Mononuclear cell (primary cell): ENCODE measurements around the gene GSG1L2. TPM values are rescaled to one million over a fixed set of nuclear protein-coding genes. Genes with fewer than 3 reads are reported as not detected.
"Not testable (repeated sequence)": the region's sequence is repeated elsewhere in the genome, so short reads cannot be mapped to it uniquely, and the experiment has no call there.

ENCODE experiments used
- H3K27me3 ChIP-seq: 2 replicates; pipeline ENCODE4 v1.6.0; 2011; ENCODE audit warnings: low read length, control low read depth; ENCODE audit not compliant: insufficient read depth
- H3K4me1 ChIP-seq: 2 replicates; pipeline ENCODE4 v1.5.1; 2011; ENCODE audit warnings: mild to moderate bottlenecking, low read length, control low read depth; ENCODE audit not compliant: insufficient read depth
- H3K4me3 ChIP-seq: 2 replicates; pipeline ENCODE4 v1.5.1; 2011; ENCODE audit warnings: mild to moderate bottlenecking, low read length, moderate library complexity
- H3K9me3 ChIP-seq: 2 replicates; pipeline ENCODE4 v1.5.1; 2011; ENCODE audit warnings: low read depth, mild to moderate bottlenecking, control low read depth, low read length
- total RNA-seq: library from RNA; depleted of rRNA; stranded (reverse); fragments of >200 nt; gene quantifications from one replicate; pipeline ENCODE4 v1.2.3, GENCODE V29; 2012

GSG1L2 gene
- total RNA-seq, 1 donor, result not detected

GRCh38 chr17:9784544-9784943, 37.3 kb downstream of the GSG1L2 start:
- Histone ChIP-seq H3K4me3 (no peak overlapping the region), H3K9me3 (no peaks in the 10 kb centered on the region), H3K4me1 (no peaks in the 10 kb centered on the region), H3K27me3 (no peaks in the 10 kb centered on the region)

GRCh38 chr17:9783465-9783864, 38.4 kb downstream of the GSG1L2 start:
- H3K4me1 ChIP-seq, H3K27me3 ChIP-seq, H3K4me3 ChIP-seq, H3K9me3 ChIP-seq: not testable (repeated sequence)

GRCh38 chr17:9783050-9783449, 38.8 kb downstream of the GSG1L2 start:
- no peaks in the 10 kb centered on the region for H3K4me1 ChIP-seq
- no peak overlapping the region for H3K4me3 ChIP-seq
- H3K27me3 ChIP-seq, result no peaks in the 10 kb centered on the region
- H3K9me3 ChIP-seq, result no peaks in the 10 kb centered on the region

GRCh38 chr17:9780552-9780951, 41.3 kb downstream of the GSG1L2 start:
- Histone ChIP-seq H3K4me3 (no peak overlapping the region), H3K4me1 (no peaks in the 10 kb centered on the region), H3K9me3 (no peaks in the 10 kb centered on the region), H3K27me3 (no peaks in the 10 kb centered on the region)

- H3K4me1 ChIP-seq, result no peaks in the 10 kb centered on the region
- H3K27me3 ChIP-seq, result no peaks in the 10 kb centered on the region
- no peaks in the 10 kb centered on the region for H3K9me3 ChIP-seq
- H3K4me3 ChIP-seq, result no peak overlapping the region
Observed at GRCh38 chr17:9776911-9777310, 45.0 kb downstream of the GSG1L2 start.

GRCh38 chr17:9772658-9773057, 49.2 kb downstream of the GSG1L2 start:
- Histone ChIP-seq H3K4me3 (no peak overlapping the region), H3K4me1 (no peaks in the 10 kb centered on the region), H3K9me3 (no peaks in the 10 kb centered on the region), H3K27me3 (no peaks in the 10 kb centered on the region)

GRCh38 chr17:9771465-9771864, 50.4 kb downstream of the GSG1L2 start:
- Histone ChIP-seq H3K9me3 (no peaks in the 10 kb centered on the region), H3K27me3 (no peaks in the 10 kb centered on the region), H3K4me1 (no peaks in the 10 kb centered on the region), H3K4me3 (no peak overlapping the region)

- Histone ChIP-seq H3K27me3 (no peaks in the 10 kb centered on the region), H3K9me3 (no peaks in the 10 kb centered on the region), H3K4me1 (no peaks in the 10 kb centered on the region), H3K4me3 (no peak overlapping the region)
Observed at GRCh38 chr17:9769036-9769695, 52.7 kb downstream of the GSG1L2 start.

GRCh38 chr17:9768381-9768934, 53.4 kb downstream of the GSG1L2 start:
- no peaks in the 10 kb centered on the region for H3K4me1 ChIP-seq
- H3K27me3 ChIP-seq, result no peaks in the 10 kb centered on the region
- no peaks in the 10 kb centered on the region for H3K9me3 ChIP-seq
- H3K4me3 ChIP-seq, result no peak overlapping the region

- Histone ChIP-seq H3K4me1 (no peaks in the 10 kb centered on the region), H3K4me3 (no peak overlapping the region), H3K27me3 (no peaks in the 10 kb centered on the region), H3K9me3 (no peaks in the 10 kb centered on the region)
Observed at GRCh38 chr17:9767432-9767991, 54.4 kb downstream of the GSG1L2 start.

GRCh38 chr17:9766970-9767369, 54.9 kb downstream of the GSG1L2 start:
- Histone ChIP-seq H3K27me3 (no peaks in the 10 kb centered on the region), H3K4me1 (no peaks in the 10 kb centered on the region), H3K9me3 (no peaks in the 10 kb centered on the region), H3K4me3 (no peak overlapping the region)

- no peaks in the 10 kb centered on the region for H3K9me3 ChIP-seq
- no peak overlapping the region for H3K4me3 ChIP-seq
- H3K4me1 ChIP-seq, result no peaks in the 10 kb centered on the region
- no peaks in the 10 kb centered on the region for H3K27me3 ChIP-seq
Observed at GRCh38 chr17:9765322-9765721, 56.6 kb downstream of the GSG1L2 start.

GRCh38 chr17:9763643-9764042, 58.2 kb downstream of the GSG1L2 start:
- Histone ChIP-seq H3K4me3 (no peak overlapping the region), H3K9me3 (no peaks in the 10 kb centered on the region), H3K4me1 (no peaks in the 10 kb centered on the region), H3K27me3 (no peaks in the 10 kb centered on the region)

- no peaks in the 10 kb centered on the region for H3K27me3 ChIP-seq
- H3K4me3 ChIP-seq, result no peak overlapping the region
- H3K4me1 ChIP-seq, result no peaks in the 10 kb centered on the region
- no peaks in the 10 kb centered on the region for H3K9me3 ChIP-seq
Observed at GRCh38 chr17:9760266-9760665, 61.6 kb downstream of the GSG1L2 start.

GRCh38 chr17:9755083-9755482, 66.8 kb downstream of the GSG1L2 start:
- Histone ChIP-seq H3K4me1 (no peaks in the 10 kb centered on the region), H3K4me3 (no peak overlapping the region), H3K9me3 (no peaks in the 10 kb centered on the region)

More at GRCh38 chr17:9755083-9755482, 66.8 kb downstream of the GSG1L2 start:
- peaks cover 4% of the 10 kb centered on the region for H3K27me3 ChIP-seq
